ENCODE measurements around the gene ENDOV. TPM values are rescaled to one million over a fixed set of nuclear protein-coding genes. Genes with fewer than 3 reads are reported as not detected.

ENDOV gene
- total and polyA plus RNA-seq, 2 donors (not counting 3 experiments of a cell fraction or from before 2014, with no cell fraction given) = 20.4 to 25.9 TPM

DNA sequence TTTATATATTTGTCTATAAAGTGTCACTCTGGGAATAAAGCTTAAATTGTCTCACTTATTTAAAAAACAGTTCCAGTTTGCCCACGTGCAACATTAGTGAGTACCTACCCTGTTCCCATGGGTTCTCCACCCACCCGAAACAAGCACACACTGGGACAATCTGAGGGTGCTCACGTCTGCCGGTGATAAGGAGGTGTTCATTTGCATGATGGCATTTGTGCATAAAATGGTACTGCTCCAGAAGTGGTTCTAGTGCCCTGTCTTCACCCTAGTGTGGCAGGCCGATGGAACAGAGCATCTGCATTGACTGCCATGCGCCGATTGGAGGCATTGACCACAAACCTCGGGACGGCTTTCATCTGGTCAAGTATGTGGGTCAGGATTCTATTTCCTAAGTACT is 35.6 kb upstream of the ENDOV start:
- no peak for FAIRE-seq
- BruUV-seq (replicated peaks) = no TSS peak

More for the DNA sequence above, 35.6 kb upstream of the ENDOV start:
- Histone ChIP-seq H3K36me3 (ENCODE audit: control insufficient read depth in 2 of 2, extremely low read depth in 1 of 2, insufficient read depth in 2 of 2, low read length in 2 of 2) (peaks cover 22 to 55% of the 10 kb centered on the region in 2 experiments), H3K27ac (ENCODE audit: insufficient read depth, low read depth, low read length) (no peak overlapping the region), H2AFZ (ENCODE audit: low read depth, low read length) (no peak overlapping the region), H3K9me3 (replicated peaks; ENCODE audit: control insufficient read depth, insufficient read depth, low read length) (no peaks in the 10 kb centered on the region), H4K20me1 (replicated peaks; ENCODE audit: control insufficient read depth, extremely low read depth, insufficient read depth, low read length) (no peaks in the 10 kb centered on the region), H3K9me1 (replicated peaks; ENCODE audit: control insufficient read depth, extremely low read depth, insufficient read depth, low read length) (no peaks in the 10 kb centered on the region), H3K9ac (replicated peaks; ENCODE audit: extremely low read depth, insufficient read depth, low read length) (no peak overlapping the region), H3K4me1 (ENCODE audit: control insufficient read depth, extremely low read depth, insufficient read depth, low read length) (peaks cover 8% of the 10 kb centered on the region), H3K27me3 (ENCODE audit: control insufficient read depth in 2 of 2, insufficient read depth in 2 of 2, low read length in 2 of 2) (no peaks in the 10 kb centered on the region), H3K4me2 (ENCODE audit: insufficient read depth, low read length) (no peak overlapping the region), H3K4me3 (replicated peaks in 1 of 3; ENCODE audit: insufficient read depth in 1 of 3, low read depth in 1 of 3, low read length in 3 of 3) (no peak overlapping the region), H3K79me2 (ENCODE audit: control insufficient read depth, insufficient read depth, low read length) (no peaks in the 10 kb centered on the region)
- dilution Hi-C loops (cut with MboI; ENCODE audit: extremely low pct_ligation_motif_present, low sequenced_read_pairs) = no loop called here
- POLR2A ChIA-PET = no interaction called here
- no peak for DNase-seq (ENCODE audit: low read depth, low spot score)
- TF ChIP-seq GATA2 (IDR thresholded peaks at IDR 0.05; ENCODE audit: insufficient read depth, insufficient read length, low read depth, low read length) (no peak), JUN (IDR thresholded peaks at IDR 0.05; ENCODE audit: borderline replicate concordance, insufficient read depth, insufficient read length, low read depth) (no peak), FOS (IDR thresholded peaks at IDR 0.05; ENCODE audit: borderline replicate concordance, insufficient read depth, low read length) (no peak), MYC (IDR thresholded peaks at IDR 0.05; ENCODE audit: low read depth, low read length) (no peak), EZH2 (IDR thresholded peaks at IDR 0.05; ENCODE audit: borderline replicate concordance, low read depth, low read length, severe bottlenecking) (no peak), POLR2A (IDR thresholded peaks at IDR 0.05; ENCODE audit: low read depth, low read length) (no peak), POLR2AphosphoS5 (IDR thresholded peaks at IDR 0.05; ENCODE audit: insufficient read depth, low read depth, low read length) (no peak)
- TF ChIP-seq, protein P1, sequence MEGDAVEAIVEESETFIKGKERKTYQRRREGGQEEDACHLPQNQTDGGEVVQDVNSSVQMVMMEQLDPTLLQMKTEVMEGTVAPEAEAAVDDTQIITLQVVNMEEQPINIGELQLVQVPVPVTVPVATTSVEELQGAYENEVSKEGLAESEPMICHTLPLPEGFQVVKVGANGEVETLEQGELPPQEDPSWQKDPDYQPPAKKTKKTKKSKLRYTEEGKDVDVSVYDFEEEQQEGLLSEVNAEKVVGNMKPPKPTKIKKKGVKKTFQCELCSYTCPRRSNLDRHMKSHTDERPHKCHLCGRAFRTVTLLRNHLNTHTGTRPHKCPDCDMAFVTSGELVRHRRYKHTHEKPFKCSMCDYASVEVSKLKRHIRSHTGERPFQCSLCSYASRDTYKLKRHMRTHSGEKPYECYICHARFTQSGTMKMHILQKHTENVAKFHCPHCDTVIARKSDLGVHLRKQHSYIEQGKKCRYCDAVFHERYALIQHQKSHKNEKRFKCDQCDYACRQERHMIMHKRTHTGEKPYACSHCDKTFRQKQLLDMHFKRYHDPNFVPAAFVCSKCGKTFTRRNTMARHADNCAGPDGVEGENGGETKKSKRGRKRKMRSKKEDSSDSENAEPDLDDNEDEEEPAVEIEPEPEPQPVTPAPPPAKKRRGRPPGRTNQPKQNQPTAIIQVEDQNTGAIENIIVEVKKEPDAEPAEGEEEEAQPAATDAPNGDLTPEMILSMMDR (IDR thresholded peaks at IDR 0.05; ENCODE audit: extremely low read depth in 1 of 2, insufficient read depth in 1 of 2, low read depth in 1 of 2, low read length in 2 of 2) = no peak
- TF ChIP-seq, protein P2, sequence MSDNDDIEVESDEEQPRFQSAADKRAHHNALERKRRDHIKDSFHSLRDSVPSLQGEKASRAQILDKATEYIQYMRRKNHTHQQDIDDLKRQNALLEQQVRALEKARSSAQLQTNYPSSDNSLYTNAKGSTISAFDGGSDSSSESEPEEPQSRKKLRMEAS (IDR thresholded peaks at IDR 0.05; ENCODE audit: insufficient read depth, insufficient read length) = no peak
- intact Hi-C loops (cut with micrococcal nuclease) = no loop called here
- CTCF ChIA-PET = interaction anchor here (0.9 to 1.1 kb wide), 2 partner anchors 18 to 34 kb away, joined by 3 read pairs; no protein-coding TSS in a partner anchor

Measured in endothelial cell of umbilical vein (primary cell).